K562 (cell line): ENCODE measurements around the gene VPS4A. TPM values are rescaled to one million over a fixed set of nuclear protein-coding genes. Genes with fewer than 3 reads are reported as not detected.

Experiments
- ATAC-seq: fragments of 200-7000 bp; cut with Tn5 transposase; 3 replicates; pipeline ENCODE4 v1.9.1; 2020; ENCODE audit warnings: moderate library complexity
- BruUV-seq: library from RNA; stranded (reverse); fragments of 400-500 nt; replicated peaks from 2 replicates; lab custom pipeline; 2021; lab: Mats Ljungman, UMichigan
- CTCF ChIA-PET: fragments of 300-600 bp; formaldehyde crosslinking; extraction: SDS; loops from one replicate; lab custom pipeline; 2021; ENCODE audit warnings: low intra/inter-chr PET ratio; lab: Yijun Ruan, JAX
- POLR2A ChIA-PET: fragments of 300-600, 350-650 bp; sonication (Branson Sonifier 250); formaldehyde crosslinking; extraction: SDS; loops from one replicate; lab custom pipeline; 2021; ENCODE audit warnings: antibody characterized with exemption, inconsistent platforms; lab: Yijun Ruan, JAX
- DNase-seq, 4 experiments: peaks; one replicate each; pipeline versions ENCODE4 v3.0.0 to v3.0.0-alpha.2; 2011 to 2018; ENCODE audit warnings: low spot score in 3 of 4, mixed read lengths in 3 of 4; ENCODE audit errors: extremely low read depth in 1 of 4
- FAIRE-seq: peaks from 2 replicates; lab custom pipeline; 2011; peaks lifted over from hg19 to GRCh38; lab: Jason Lieb, UNC
- H2AFZ ChIP-seq: 2 replicates; pipeline ENCODE4 v1.6.0; 2011; ENCODE audit warnings: low read depth, low read length, control low read depth, inconsistent platforms
- H3K27ac ChIP-seq: fragments of 200-600 bp; 3 replicates; pipeline ENCODE4 v1.8.0; 2011; ENCODE audit warnings: low read depth, mild to moderate bottlenecking, control low read depth, inconsistent platforms, low read length, moderate library complexity, mixed read lengths; ENCODE audit errors: extremely low read depth
- H3K27me3 ChIP-seq, 2 experiments: fragments of 300-600 bp in 1 of 2; 2 replicates in 1 of 2; 3 replicates in 1 of 2; pipeline versions ENCODE4 v1.6.0 to v1.8.0; 2011; ENCODE audit warnings: inconsistent platforms in 2 of 2, low read length in 2 of 2, mild to moderate bottlenecking in 1 of 2, mixed read lengths in 1 of 2, moderate library complexity in 1 of 2; ENCODE audit not compliant: control insufficient read depth in 2 of 2, insufficient read depth in 2 of 2
- H3K36me3 ChIP-seq: fragments of 300-600 bp; 3 replicates; pipeline ENCODE4 v1.8.0; 2011; ENCODE audit warnings: mild to moderate bottlenecking, low read length, inconsistent platforms; ENCODE audit not compliant: control insufficient read depth, insufficient read depth
- H3K4me1 ChIP-seq, 2 experiments: fragments of 200-600 bp in 1 of 2; replicated peaks in 1 of 2; 2 replicates in 1 of 2; 3 replicates in 1 of 2; pipeline versions ENCODE4 v1.5.1 to v1.8.0; 2011; ENCODE audit warnings: inconsistent platforms in 2 of 2, low read length in 2 of 2, mild to moderate bottlenecking in 1 of 2, mixed read lengths in 1 of 2, moderate library complexity in 1 of 2; ENCODE audit not compliant: control insufficient read depth in 2 of 2, insufficient read depth in 2 of 2
- H3K4me2 ChIP-seq: 2 replicates; pipeline ENCODE4 v1.6.1; 2011; ENCODE audit warnings: low read length, control low read depth, inconsistent platforms, mixed read lengths; ENCODE audit not compliant: insufficient read depth
- H3K4me3 ChIP-seq: fragments of 200-600 bp; sonication (generic), shearing (Covaris generic); 2 replicates; pipeline ENCODE4 v1.5.1; 2016; ENCODE audit warnings: control low read depth, inconsistent platforms
- H3K79me2 ChIP-seq: fragments of 200-600 bp; 3 replicates; pipeline ENCODE4 v1.8.0; 2011; ENCODE audit warnings: low read length, inconsistent platforms; ENCODE audit not compliant: control insufficient read depth, insufficient read depth
- H3K9ac ChIP-seq, 2 experiments: 2 replicates each; pipeline versions ENCODE4 v1.6.0 to v1.6.1; 2011; ENCODE audit warnings: low read depth in 2 of 2, low read length in 2 of 2, control low read depth in 1 of 2, inconsistent platforms in 1 of 2, mild to moderate bottlenecking in 1 of 2, mixed read lengths in 1 of 2; ENCODE audit not compliant: insufficient read depth in 1 of 2
- H3K9me1 ChIP-seq: one replicate; pipeline ENCODE4 v1.6.0; 2011; ENCODE audit warnings: inconsistent platforms, mild to moderate bottlenecking, low read length, moderate library complexity; ENCODE audit not compliant: control insufficient read depth, insufficient read depth
- H3K9me3 ChIP-seq: replicated peaks from 2 replicates; pipeline ENCODE4 v1.5.1; 2011; ENCODE audit warnings: low read depth, low read length, inconsistent platforms; ENCODE audit not compliant: control insufficient read depth, insufficient read depth
- H4K20me1 ChIP-seq: replicated peaks from 2 replicates; pipeline ENCODE4 v1.6.1; 2011; ENCODE audit warnings: low read length, inconsistent platforms, mixed read lengths; ENCODE audit not compliant: control insufficient read depth, insufficient read depth
- CAMTA2 ChIP-seq: fragments of 250-450 bp; sonication (Bioruptor Pico); conservative IDR thresholded peaks from 2 replicates; pipeline ENCODE4 v1.5.1; 2022
- HDAC1 ChIP-seq, 2 experiments: fragments of 450-650 bp; IDR thresholded peaks; 2 replicates each; pipeline ENCODE4 v1.6.1; 2016 to 2017; ENCODE audit warnings: inconsistent platforms in 1 of 2, mild to moderate bottlenecking in 1 of 2, moderate library complexity in 1 of 2
- HNRNPL ChIP-seq: fragments of 200-400 bp; formaldehyde crosslinking; IDR thresholded peaks from 2 replicates; pipeline ENCODE4 v1.6.1; 2017; ENCODE audit warnings: low read depth, mild to moderate bottlenecking, low read length
- WGBS: fragments of 100-300 bp; shearing (Covaris generic); methylation state at CpG from one replicate; pipeline ENCODE4 v1.1.6; 2016; ENCODE audit warnings: low coverage, mixed read lengths; ENCODE audit not compliant: insufficient coverage; ENCODE audit errors: missing lambda C conversion rate; 5-methylcytosine and 5-hydroxymethylcytosine counted together
- in situ Hi-C: fragments of 300-500 bp; cut with MboI; formaldehyde crosslinking; loops from 4 replicates; pipeline ENCODE4 v1.15.0; 2018; ENCODE audit warnings: inconsistent platforms, mixed read lengths
- intact Hi-C: fragments of 100-400 bp; cut with micrococcal nuclease; formaldehyde crosslinking; loops from 2 replicates; pipeline ENCODE4 v1.14.2; 2022
- polyA plus RNA-seq, 8 experiments: library from polyadenylated mRNA; depleted of rRNA in 4 of 8; stranded (reverse) in 5 of 8; unstranded in 3 of 8; fragments of >200 nt; fragmentation: Nextera tagmentation in 2 of 8; fragmentation: Illumina TruSeq in 1 of 8; extraction: Ambion mirVana in 2 of 8; extraction: Trizol in 1 of 8; gene quantifications; 2 replicates each; pipeline versions ENCODE4 v1.2.1 to v1.2.3, GENCODE V29; 2011 to 2014; ENCODE audit warnings: inconsistent platforms in 1 of 8, missing spikeins in 1 of 8
- total RNA-seq, 7 experiments: library from RNA; depleted of rRNA in 6 of 7; stranded (reverse); fragments of >200 nt in 6 of 7; fragmentation: Illumina TruSeq in 2 of 7; extraction: Trizol in 2 of 7; gene quantifications; 2 replicates each; pipeline versions ENCODE4 v1.2.1 to v1.2.3, GENCODE V29; 2011 to 2021; ENCODE audit warnings: low replicate concordance in 1 of 7
- TF ChIP-seq, protein P1 (sequence below): sonication (generic); formaldehyde crosslinking; IDR thresholded peaks from 2 replicates; pipeline ENCODE4 v1.9.0; 2022; ENCODE audit warnings: mild to moderate bottlenecking, missing genetic modification reagents

The VPS4A gene
- total and polyA plus RNA-seq, 9 of the 15 experiments (the other 6 are each of a cell fraction or from before 2014, with no cell fraction given), result 7.6 to 45.4 (median 29.9) TPM

DNA sequence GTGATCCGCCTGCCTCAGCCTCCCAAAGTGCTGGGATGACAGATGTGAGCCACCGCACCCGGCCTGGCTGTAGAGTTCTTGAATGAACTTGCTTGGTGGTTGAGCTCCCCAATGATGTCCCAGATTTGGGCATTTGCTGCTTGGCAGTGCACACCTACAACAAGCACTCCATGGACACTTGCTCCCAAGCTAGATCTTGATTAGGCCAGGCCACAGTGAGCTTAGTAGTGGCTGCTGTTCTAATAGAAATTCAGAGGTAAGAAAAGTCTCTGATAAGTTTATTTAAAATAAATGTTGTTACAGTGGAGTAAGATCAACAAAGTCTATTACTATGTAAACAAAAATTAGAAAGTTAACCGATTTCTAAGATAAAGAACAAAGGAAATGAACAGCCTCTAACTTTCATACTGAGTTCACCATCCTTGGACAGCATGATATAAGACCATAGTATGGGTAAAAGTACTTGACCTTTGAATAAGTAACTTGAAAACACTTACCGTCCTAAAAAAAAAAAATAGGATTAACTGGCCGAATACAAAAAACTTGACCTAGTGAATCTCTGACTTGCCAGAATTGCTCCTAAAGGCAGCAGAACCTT, 39.5 kb downstream of the VPS4A start:
- H3K27me3 ChIP-seq, result no peaks in the 10 kb centered on the region
- ATAC-seq (no peak), FAIRE-seq (no peak), DNase-seq (no peak)
- H4K20me1 ChIP-seq, result peaks cover 3% of the 10 kb centered on the region; the same call in 1 of the 2 replicates
- no peaks in the 10 kb centered on the region for H3K9me3 ChIP-seq
- ChIA-PET CTCF (no interaction called here), POLR2A (interaction anchor here (1.3 kb wide), 1 partner anchor 10 kb away, joined by 3 read pairs; no protein-coding TSS in a partner anchor)
- no TSS peak for BruUV-seq
- 61% methylated on average over 6 of the region's 6 CpGs for WGBS
- no peak for TF ChIP-seq HDAC1 (IDR thresholded peaks at IDR 0.05)
- TF ChIP-seq, protein P1, sequence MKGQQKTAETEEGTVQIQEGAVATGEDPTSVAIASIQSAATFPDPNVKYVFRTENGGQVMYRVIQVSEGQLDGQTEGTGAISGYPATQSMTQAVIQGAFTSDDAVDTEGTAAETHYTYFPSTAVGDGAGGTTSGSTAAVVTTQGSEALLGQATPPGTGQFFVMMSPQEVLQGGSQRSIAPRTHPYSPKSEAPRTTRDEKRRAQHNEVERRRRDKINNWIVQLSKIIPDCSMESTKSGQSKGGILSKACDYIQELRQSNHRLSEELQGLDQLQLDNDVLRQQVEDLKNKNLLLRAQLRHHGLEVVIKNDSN, result no peak
- TF ChIP-seq CAMTA2 (CRISPR knock-in tag), result no peak
- no peak for TF ChIP-seq HNRNPL
- H3K9ac ChIP-seq, result no peak overlapping the region
- H3K9me1 ChIP-seq, result no peaks in the 10 kb centered on the region
- peaks cover 11% of the 10 kb centered on the region; the same call in 1 of the 3 replicates for H3K36me3 ChIP-seq
- H3K27ac ChIP-seq, result no peak overlapping the region
- no peaks in the 10 kb centered on the region for H3K79me2 ChIP-seq
- H3K4me2 ChIP-seq, result no peak overlapping the region
- H3K4me3 ChIP-seq, result no peak overlapping the region
- intact Hi-C loops, result no loop called here
- no peak overlapping the region for H2AFZ ChIP-seq
- H3K4me1 ChIP-seq, result no peaks in the 10 kb centered on the region; a peak in 1 of 5 replicates
- in situ Hi-C loops, result no loop called here
